ENCODE results near the gene NOXA1.

GRCh38 chr9:137437691-137438590, 14.7 kb downstream of the NOXA1 start:
- TF ChIP-seq CTCF (IDR thresholded peaks at IDR 0.05) (no peak), POLR2A (IDR thresholded peaks at IDR 0.05) (no peak)

All from testis (tissue), 2 donors.